Parietal lobe (tissue), 1 donor: ENCODE data around the gene KCNN3. TPM values are rescaled to one million over a fixed set of nuclear protein-coding genes. Genes with fewer than 3 reads are reported as not detected.

Experiments
- total RNA-seq: library from RNA; depleted of rRNA; stranded (reverse); fragments of >200 nt; gene quantifications from one replicate; pipeline ENCODE4 v1.2.3, GENCODE V29; 2014

The KCNN3 gene
- 13.1 TPM for total RNA-seq

GRCh38 chr1:154870115-154870571 lies at the start of gene KCNN3:
Gene KCNN3, minus strand, starts transcription at chr1:154870281. Its CDS starts 317 bp downstream, at chr1:154869964.

Other genes starting within 250 kb of the KCNN3 start
- 15.0 TPM for gene PMVK, start 66.4 kb upstream of the KCNN3 start, total RNA-seq
- 20.0 TPM for gene PBXIP1, start 85.8 kb upstream of the KCNN3 start, total RNA-seq
- 15.0 TPM for gene PYGO2, start 91.5 kb upstream of the KCNN3 start, total RNA-seq
- 8.8 TPM for gene SHC1, start 100.5 kb upstream of the KCNN3 start, total RNA-seq
- gene CKS1B, start 104.4 kb upstream of the KCNN3 start, total RNA-seq: 15.0 TPM
- gene FLAD1, start 113.1 kb upstream of the KCNN3 start, total RNA-seq: 23.8 TPM
- 2.5 TPM for gene LENEP, start 123.3 kb upstream of the KCNN3 start, total RNA-seq
- gene ZBTB7B, start 132.5 kb upstream of the KCNN3 start, total RNA-seq: 0.94 TPM
- not detected for gene DCST2, start 163.5 kb upstream of the KCNN3 start, total RNA-seq
- not detected for gene DCST1, start 163.5 kb upstream of the KCNN3 start, total RNA-seq
- gene ADAM15, start 181.0 kb upstream of the KCNN3 start, total RNA-seq: 27.9 TPM
- gene EFNA4, start 193.5 kb upstream of the KCNN3 start, total RNA-seq: 0.63 TPM
- gene EFNA3, start 208.6 kb upstream of the KCNN3 start, total RNA-seq: 11.3 TPM